ENCODE results near the gene C1GALT1C1L.

DNA sequence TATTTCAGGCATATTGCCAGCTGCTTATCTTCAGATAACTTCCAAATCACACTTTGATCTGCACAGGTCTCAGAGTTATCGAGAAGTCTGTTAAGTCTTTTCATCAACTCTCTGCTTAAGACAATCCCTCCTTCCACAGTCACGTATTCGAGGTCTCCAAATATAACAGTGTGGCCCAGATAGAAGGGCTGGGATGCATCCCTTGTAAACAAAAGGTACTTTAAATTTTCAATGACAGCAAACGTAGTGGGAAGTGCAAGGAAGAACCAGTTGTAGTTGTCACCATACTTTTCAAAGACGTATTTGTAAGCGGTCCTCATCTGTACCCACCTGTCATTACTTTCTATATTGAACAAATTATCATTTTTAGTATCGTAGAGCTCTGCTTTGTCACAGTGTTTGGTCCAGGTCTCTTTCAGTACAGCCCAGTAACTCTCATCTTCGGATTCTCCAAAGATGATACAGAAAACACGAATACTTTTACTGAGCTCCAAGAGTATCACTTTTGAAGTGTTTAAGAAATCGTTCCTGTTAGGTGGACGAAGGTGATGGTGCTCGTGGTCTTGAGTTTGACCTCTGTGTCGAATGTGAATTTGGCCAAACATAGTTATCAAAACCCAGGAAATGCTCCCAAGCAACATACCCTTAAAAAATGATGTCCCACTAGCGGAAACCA lies 445 bp downstream of the C1GALT1C1L start:
- TF ChIP-seq, protein P1, sequence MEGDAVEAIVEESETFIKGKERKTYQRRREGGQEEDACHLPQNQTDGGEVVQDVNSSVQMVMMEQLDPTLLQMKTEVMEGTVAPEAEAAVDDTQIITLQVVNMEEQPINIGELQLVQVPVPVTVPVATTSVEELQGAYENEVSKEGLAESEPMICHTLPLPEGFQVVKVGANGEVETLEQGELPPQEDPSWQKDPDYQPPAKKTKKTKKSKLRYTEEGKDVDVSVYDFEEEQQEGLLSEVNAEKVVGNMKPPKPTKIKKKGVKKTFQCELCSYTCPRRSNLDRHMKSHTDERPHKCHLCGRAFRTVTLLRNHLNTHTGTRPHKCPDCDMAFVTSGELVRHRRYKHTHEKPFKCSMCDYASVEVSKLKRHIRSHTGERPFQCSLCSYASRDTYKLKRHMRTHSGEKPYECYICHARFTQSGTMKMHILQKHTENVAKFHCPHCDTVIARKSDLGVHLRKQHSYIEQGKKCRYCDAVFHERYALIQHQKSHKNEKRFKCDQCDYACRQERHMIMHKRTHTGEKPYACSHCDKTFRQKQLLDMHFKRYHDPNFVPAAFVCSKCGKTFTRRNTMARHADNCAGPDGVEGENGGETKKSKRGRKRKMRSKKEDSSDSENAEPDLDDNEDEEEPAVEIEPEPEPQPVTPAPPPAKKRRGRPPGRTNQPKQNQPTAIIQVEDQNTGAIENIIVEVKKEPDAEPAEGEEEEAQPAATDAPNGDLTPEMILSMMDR (IDR thresholded peaks at IDR 0.05) = no peak
- no peak for TF ChIP-seq ZFX (IDR thresholded peaks at IDR 0.05; ENCODE audit: borderline replicate concordance)

All from 22Rv1 (cell line).